ENCODE measurements around the gene GLUD2. TPM values are rescaled to one million over a fixed set of nuclear protein-coding genes. Genes with fewer than 3 reads are reported as not detected.

Gene GLUD2
- total RNA-seq, 1 donor from 2014 or later: 2.5 TPM

Other genes with a start within 250 kb of the GLUD2 start
- not detected for gene CT47B1, start 171.7 kb upstream of the GLUD2 start, total RNA-seq
- gene CT47A11, start 110.5 kb upstream of the GLUD2 start, total RNA-seq: not detected
- gene CT47A10, start 105.6 kb upstream of the GLUD2 start, total RNA-seq: not detected
- not detected for gene CT47A9, start 100.7 kb upstream of the GLUD2 start, total RNA-seq
- not detected for gene CT47A8, start 95.9 kb upstream of the GLUD2 start, total RNA-seq
- gene CT47A7, start 91.0 kb upstream of the GLUD2 start, total RNA-seq: not detected
- gene CT47A6, start 86.1 kb upstream of the GLUD2 start, total RNA-seq: not detected
- gene CT47A5, start 81.3 kb upstream of the GLUD2 start, total RNA-seq: not detected
- gene CT47A4, start 76.4 kb upstream of the GLUD2 start, total RNA-seq: not detected
- gene CT47A3, start 71.5 kb upstream of the GLUD2 start, total RNA-seq: not detected
- gene CT47A2, start 66.7 kb upstream of the GLUD2 start, total RNA-seq: not detected
- gene CT47A1, start 61.9 kb upstream of the GLUD2 start, total RNA-seq: not detected

All from ureter (tissue), 1 donor.